IPS DF 6.9 (cell line): ENCODE data around the gene ABCA4.

Source experiments
- DNase-seq: peaks from one replicate; pipeline ENCODE4 v3.0.0-alpha.2; 2013; ENCODE audit warnings: low read depth, low spot score
- H3K27ac ChIP-seq: one replicate; pipeline ENCODE4 v1.5.1; 2013; ENCODE audit warnings: low read length, control low read depth
- H3K27me3 ChIP-seq: 2 replicates; pipeline ENCODE4 v1.6.1; 2013; ENCODE audit warnings: mild to moderate bottlenecking, low read length; ENCODE audit not compliant: control insufficient read depth, insufficient read depth
- H3K36me3 ChIP-seq: 2 replicates; pipeline ENCODE4 v1.6.1; 2013; ENCODE audit warnings: low read length; ENCODE audit not compliant: control insufficient read depth, insufficient read depth
- H3K4me1 ChIP-seq: 2 replicates; pipeline ENCODE4 v1.6.1; 2013; ENCODE audit warnings: low read length; ENCODE audit not compliant: control insufficient read depth, insufficient read depth
- H3K4me3 ChIP-seq: 2 replicates; pipeline ENCODE4 v1.5.1; 2013; ENCODE audit warnings: mild to moderate bottlenecking, low read length
- H3K9me3 ChIP-seq: 2 replicates; pipeline ENCODE4 v1.6.1; 2013; ENCODE audit warnings: low read length, inconsistent platforms; ENCODE audit not compliant: control insufficient read depth, insufficient read depth
- WGBS: extraction: QIAGEN DNeasy Blood & Tissue Kit; methylation state at CpG from one replicate; pipeline ENCODE4 v1.1.7; 2013; ENCODE audit warnings: mixed read lengths, missing lambda C conversion rate; ENCODE audit not compliant: insufficient read length, insufficient coverage; 5-methylcytosine and 5-hydroxymethylcytosine counted together

ABCA4 gene

DNA sequence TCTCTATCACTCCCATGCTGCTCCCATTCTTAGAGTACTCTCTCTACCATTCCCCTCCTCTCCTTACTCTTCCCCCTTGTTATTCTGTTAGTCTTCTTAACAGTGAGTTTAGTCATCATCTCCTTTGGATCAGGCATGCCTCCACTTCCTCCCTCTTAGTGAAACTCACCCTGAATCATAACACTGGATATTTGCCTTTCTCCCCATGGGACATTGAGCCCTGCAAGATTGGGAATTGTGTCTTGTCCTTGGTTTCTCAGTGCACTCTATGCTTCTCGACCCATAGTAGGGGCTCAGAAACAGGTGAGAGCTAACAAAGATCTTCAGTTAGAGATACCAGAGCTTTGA, 143.4 kb downstream of the ABCA4 start:
- no peaks in the 10 kb centered on the region for H3K9me3 ChIP-seq
- H3K4me3 ChIP-seq = no peak overlapping the region
- no peaks in the 10 kb centered on the region; the same call in 1 of the 2 replicates for H3K27me3 ChIP-seq
- no CpG with 5 or more reads among the region's 1 CpG for WGBS
- no peak for DNase-seq
- H3K4me1 ChIP-seq = 0 out of 2 replicates have a peak, but pooled peaks cover 2% of the 10 kb centered on the region
- no peak overlapping the region for H3K27ac ChIP-seq
- H3K36me3 ChIP-seq = no peaks in the 10 kb centered on the region

DNA sequence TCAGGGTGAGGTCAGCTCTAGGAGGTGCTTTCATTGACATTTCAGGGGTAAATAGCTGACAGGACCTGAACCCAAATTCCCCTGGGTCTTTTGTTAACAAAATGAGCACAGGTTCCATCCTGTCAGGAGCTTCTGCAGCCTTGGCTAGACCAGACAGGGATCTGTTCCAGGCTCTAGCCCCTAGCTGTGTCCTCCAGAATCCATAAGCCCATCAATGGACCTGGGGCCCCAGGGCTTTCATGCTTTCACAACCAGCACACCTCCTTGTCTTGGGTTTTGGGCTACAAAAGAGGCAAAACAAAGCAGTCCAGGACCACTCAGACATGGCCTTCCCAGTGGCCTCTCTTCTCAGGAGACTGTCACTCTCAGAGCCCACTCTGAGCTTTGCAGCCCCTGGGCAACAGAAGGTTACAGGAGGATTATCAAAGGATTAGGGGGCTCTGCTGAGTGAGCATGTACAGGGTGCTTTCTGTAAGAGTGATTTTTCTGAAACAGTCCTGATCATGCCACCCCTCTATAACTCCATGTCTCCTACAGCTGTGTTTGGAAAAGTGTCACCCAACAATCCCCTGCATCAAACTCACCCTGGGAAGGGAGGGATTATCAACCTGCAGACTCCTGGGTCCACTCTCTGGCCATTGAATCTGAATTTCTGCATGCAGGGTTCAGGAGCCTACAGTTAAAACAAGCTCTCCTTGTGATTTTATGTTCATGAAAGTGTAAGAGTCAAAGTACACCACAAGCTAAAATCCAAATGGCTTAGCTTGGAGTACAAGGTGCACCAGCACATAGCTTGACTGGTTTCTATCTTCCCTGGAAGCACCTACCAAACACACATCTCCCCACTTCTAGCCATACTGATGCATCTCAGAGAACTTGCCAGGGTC, 144.0 kb downstream of the ABCA4 start:
- H3K4me1 ChIP-seq = 0 out of 2 replicates have a peak, but pooled peaks cover 2% of the 10 kb centered on the region

DNA sequence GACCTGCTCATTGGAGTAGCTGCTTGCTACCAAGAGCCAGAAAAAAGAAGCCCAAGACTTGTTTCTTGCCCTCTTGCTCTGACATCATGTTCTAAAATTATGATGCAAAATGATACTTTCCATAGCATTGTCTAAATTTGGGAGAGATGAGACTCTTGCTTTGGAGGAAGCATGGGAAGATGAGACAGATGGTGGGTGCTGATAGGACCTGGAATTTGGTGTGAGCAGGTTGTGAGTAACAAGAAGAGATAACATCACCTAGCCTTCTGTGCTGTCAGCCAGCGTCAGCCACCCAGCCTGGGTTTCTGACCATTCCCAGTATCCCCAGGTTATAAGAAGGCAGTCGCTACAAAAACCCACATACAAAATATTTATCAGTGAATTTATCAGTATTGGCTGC, 144.7 kb downstream of the ABCA4 start:
- no peaks in the 10 kb centered on the region for H3K9me3 ChIP-seq
- H3K4me3 ChIP-seq = no peak overlapping the region
- no CpG with 5 or more reads among the region's 2 CpGs for WGBS
- H3K4me1 ChIP-seq = 0 out of 2 replicates have a peak, but pooled peaks cover 2% of the 10 kb centered on the region
- H3K36me3 ChIP-seq = no peaks in the 10 kb centered on the region
- DNase-seq = no peak
- H3K27me3 ChIP-seq = no peaks in the 10 kb centered on the region; the same call in 1 of the 2 replicates
- H3K27ac ChIP-seq = no peak overlapping the region

More for the DNA sequence above, 144.0 kb downstream of the ABCA4 start:
- no peak overlapping the region for H3K27ac ChIP-seq
- H3K27me3 ChIP-seq = no peaks in the 10 kb centered on the region; the same call in 1 of the 2 replicates
- no peak for DNase-seq
- no peak overlapping the region for H3K4me3 ChIP-seq
- H3K9me3 ChIP-seq = no peaks in the 10 kb centered on the region
- H3K36me3 ChIP-seq = no peaks in the 10 kb centered on the region

DNA sequence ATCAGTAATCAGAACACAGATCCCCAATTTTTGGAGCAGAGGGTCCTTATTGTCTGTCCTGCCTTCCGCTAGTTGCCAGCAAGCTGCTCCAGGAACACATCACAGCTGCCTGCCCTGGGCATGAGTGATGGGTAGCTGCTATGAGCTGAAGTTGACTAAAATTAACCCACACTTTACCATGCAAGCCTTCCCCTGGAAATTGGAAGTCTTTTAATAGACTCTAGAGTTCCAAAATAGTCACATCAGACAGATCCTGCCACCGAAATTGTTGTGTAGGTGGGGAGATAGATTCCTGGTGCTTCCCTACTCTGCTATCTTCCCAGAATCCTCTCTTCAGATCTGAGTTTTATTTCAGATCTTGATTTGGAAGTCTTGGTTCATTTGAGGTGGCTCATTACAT, 148.6 kb downstream of the ABCA4 start:
- H3K4me1 ChIP-seq = no peaks in the 10 kb centered on the region
- no peak overlapping the region for H3K27ac ChIP-seq
- no peaks in the 10 kb centered on the region for H3K27me3 ChIP-seq
- H3K9me3 ChIP-seq = no peaks in the 10 kb centered on the region
- no peak overlapping the region for H3K4me3 ChIP-seq
- no peak for DNase-seq
- no CpG with 5 or more reads among the region's 2 CpGs for WGBS
- H3K36me3 ChIP-seq = no peaks in the 10 kb centered on the region

DNA sequence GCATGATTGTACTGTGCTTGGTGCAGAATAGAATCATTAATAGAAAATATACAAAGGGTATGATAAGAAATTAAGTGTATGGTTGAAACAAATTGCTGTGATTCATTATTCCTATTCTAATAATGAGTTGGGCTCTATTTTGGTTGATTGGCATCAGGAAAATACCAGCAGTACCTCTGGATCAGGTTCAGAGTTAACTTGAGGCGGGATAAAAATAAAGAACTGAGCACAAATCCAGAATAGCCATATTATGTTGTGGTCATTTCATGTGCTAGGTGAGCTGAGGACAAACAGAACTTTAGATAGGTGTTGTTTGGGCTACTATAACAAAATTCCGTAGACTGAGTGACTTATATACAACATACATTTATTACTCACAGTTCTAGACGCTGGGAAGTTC, 151.1 kb downstream of the ABCA4 start:
- no CpG with 5 or more reads among the region's 3 CpGs for WGBS
- H3K4me1 ChIP-seq = no peaks in the 10 kb centered on the region
- H3K27me3 ChIP-seq = no peaks in the 10 kb centered on the region
- H3K9me3 ChIP-seq = no peaks in the 10 kb centered on the region
- H3K36me3 ChIP-seq = no peaks in the 10 kb centered on the region
- no peak overlapping the region for H3K27ac ChIP-seq
- DNase-seq = no peak
- no peak overlapping the region for H3K4me3 ChIP-seq

DNA sequence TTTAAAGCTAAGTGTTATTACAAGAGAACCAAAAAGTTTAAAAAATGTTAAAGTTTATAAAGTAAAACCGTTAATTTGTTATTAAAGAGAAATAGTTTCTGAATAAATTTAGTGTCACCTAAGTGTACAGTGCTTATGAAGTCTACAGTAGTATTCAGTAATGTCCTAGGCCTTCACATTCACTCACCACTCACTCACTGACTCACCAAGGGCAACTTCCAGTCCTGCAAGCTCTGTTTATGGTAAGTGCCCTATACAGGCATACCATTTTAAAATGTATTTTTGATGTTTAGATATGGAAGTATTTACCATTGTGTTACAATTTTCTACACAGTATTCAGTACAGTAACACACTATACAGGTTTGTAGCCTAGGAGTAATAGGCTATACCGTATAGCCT, 151.6 kb downstream of the ABCA4 start:
- DNase-seq = no peak
- no peaks in the 10 kb centered on the region for H3K27me3 ChIP-seq
- 100% methylated on average over 1 of the region's 2 CpGs for WGBS
- no peak overlapping the region for H3K4me3 ChIP-seq
- no peaks in the 10 kb centered on the region for H3K36me3 ChIP-seq
- no peaks in the 10 kb centered on the region for H3K4me1 ChIP-seq
- H3K9me3 ChIP-seq = no peaks in the 10 kb centered on the region
- H3K27ac ChIP-seq = no peak overlapping the region

DNA sequence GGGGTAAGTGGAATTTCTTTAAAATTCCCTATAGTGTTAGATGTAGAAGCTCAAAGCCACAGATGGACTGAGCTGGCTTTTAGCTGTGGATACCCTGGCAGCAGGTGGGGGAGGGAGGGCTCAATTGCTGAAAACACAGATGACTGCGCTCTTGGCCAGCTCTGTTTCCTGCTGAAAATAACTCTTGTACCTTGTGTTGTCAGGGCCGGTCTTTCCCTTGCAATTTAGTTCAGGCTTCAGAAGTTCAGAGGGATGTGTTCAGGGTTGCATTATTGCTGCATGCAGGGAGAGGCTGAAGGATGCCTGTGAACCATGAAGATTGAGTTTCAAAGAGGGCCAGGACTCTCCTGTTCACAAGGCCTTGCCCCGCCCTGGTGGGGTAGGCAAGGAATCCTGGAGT, 153.6 kb downstream of the ABCA4 start:
- DNase-seq = no peak
- Histone ChIP-seq H3K9me3 (no peaks in the 10 kb centered on the region), H3K27me3 (no peaks in the 10 kb centered on the region), H3K4me3 (no peak overlapping the region), H3K4me1 (no peaks in the 10 kb centered on the region), H3K36me3 (no peaks in the 10 kb centered on the region), H3K27ac (no peak overlapping the region)
- WGBS = no CpG with 5 or more reads among the region's 3 CpGs

DNA sequence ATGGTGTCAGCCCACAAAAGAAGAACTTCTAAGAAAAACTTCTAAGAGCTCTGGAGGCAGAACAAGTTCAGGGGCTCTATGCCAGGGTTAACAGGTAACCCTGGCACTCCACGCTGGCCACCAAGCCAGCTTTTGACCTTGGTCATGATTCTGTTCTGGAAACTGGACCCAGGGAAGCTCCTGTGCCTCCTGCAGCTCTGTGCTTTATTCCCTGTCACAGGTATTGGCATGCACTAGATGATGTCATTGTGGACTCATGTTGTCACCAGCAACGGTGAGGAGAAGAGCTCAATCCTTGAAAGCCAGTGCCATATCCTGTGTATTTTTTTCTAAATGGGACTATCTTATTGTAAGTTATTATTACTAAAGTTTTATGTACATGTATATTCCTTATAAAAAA, 155.1 kb downstream of the ABCA4 start:
- no CpG with 5 or more reads among the region's 2 CpGs for WGBS
- Histone ChIP-seq H3K36me3 (no peaks in the 10 kb centered on the region), H3K4me3 (no peak overlapping the region), H3K4me1 (no peaks in the 10 kb centered on the region), H3K27ac (no peak overlapping the region), H3K9me3 (no peaks in the 10 kb centered on the region), H3K27me3 (no peaks in the 10 kb centered on the region)
- no peak for DNase-seq

DNA sequence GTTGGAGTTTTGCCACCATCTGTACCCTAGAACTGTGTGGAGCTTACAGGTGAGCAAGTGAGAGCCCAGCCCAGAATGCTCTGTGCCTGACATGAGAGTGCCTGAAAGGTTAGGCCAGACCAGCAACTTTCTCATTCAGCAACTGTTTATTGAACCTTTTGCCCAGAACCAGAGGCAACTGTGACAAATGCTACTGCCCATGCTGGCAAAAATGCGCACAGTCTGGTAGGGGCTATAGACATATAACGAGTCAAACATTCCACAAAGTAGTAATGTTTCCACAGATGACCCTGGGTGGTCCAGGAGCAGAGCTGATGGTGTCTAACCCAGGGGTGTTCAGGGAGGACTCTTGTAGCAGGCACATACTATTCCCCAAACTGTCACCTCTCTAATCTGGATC, 155.7 kb downstream of the ABCA4 start:
- Histone ChIP-seq H3K27me3 (no peaks in the 10 kb centered on the region), H3K4me3 (no peak overlapping the region), H3K4me1 (no peaks in the 10 kb centered on the region), H3K36me3 (no peaks in the 10 kb centered on the region), H3K27ac (no peak overlapping the region), H3K9me3 (no peaks in the 10 kb centered on the region)
- WGBS = no CpG with 5 or more reads among the region's 2 CpGs
- DNase-seq = no peak

DNA sequence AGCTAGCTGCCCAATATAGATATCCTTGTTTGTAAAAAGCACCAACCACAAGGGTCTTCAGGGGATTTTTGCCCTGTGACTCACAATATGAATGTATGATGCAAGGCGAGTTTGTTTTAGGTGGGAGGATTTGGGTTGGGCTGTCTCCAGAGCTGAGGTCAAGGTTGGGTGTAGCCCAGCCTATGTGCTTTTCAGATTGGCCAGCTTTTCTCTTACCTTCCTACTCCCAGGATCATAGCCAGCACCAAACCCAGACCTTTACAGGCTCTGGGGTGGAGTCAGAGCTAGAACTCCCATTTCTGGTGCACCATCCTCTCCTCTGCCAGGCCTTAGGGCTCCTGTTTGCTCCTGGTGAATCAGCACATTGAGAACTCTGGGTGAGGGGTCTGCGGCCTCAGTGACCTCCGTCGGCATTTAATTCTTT, 156.2 kb downstream of the ABCA4 start:
- no peak for DNase-seq
- no CpG with 5 or more reads among the region's 4 CpGs for WGBS
- no peak overlapping the region for H3K27ac ChIP-seq
- no peaks in the 10 kb centered on the region for H3K9me3 ChIP-seq
- H3K4me1 ChIP-seq = no peaks in the 10 kb centered on the region
- H3K36me3 ChIP-seq = no peaks in the 10 kb centered on the region
- no peaks in the 10 kb centered on the region for H3K27me3 ChIP-seq
- H3K4me3 ChIP-seq = no peak overlapping the region
